GM21825 (cell line): ENCODE results near the gene C15orf61.

Source experiments
- ATAC-seq: cut with Tn5 transposase; IDR thresholded peaks from one replicate; pipeline ENCODE4 v1.9.1; 2021; ENCODE audit warnings: mild to moderate bottlenecking, moderate library complexity; ENCODE audit not compliant: unreplicated experiment

C15orf61 gene

GRCh38 chr15:67512933-67513714, 7.8 kb upstream of the C15orf61 start:
- ATAC-seq = no peak

GRCh38 chr15:67515090-67515489, 5.8 kb upstream of the C15orf61 start:
- ATAC-seq = no peak

GRCh38 chr15:67515557-67515956, 5.4 kb upstream of the C15orf61 start:
- no peak for ATAC-seq

GRCh38 chr15:67520321-67521028, 456 bp upstream of the C15orf61 start:
- ATAC-seq = no peak

- ATAC-seq = no peak
Observed at GRCh38 chr15:67521783-67522568, 1.0 kb downstream of the C15orf61 start.

GRCh38 chr15:67523330-67523729, 2.4 kb downstream of the C15orf61 start:
- ATAC-seq = no peak

GRCh38 chr15:67524235-67524634, 3.3 kb downstream of the C15orf61 start:
- ATAC-seq = no peak

GRCh38 chr15:67528513-67528912, 7.6 kb downstream of the C15orf61 start:
- no peak for ATAC-seq

- no peak for ATAC-seq
Observed at GRCh38 chr15:67531379-67531914, 10.5 kb downstream of the C15orf61 start.

GRCh38 chr15:67533873-67534272, 12.9 kb downstream of the C15orf61 start:
- no peak for ATAC-seq

- ATAC-seq = no peak
Observed at GRCh38 chr15:67534360-67534759, 13.4 kb downstream of the C15orf61 start.

GRCh38 chr15:67537771-67538170, 16.8 kb downstream of the C15orf61 start:
- ATAC-seq = no peak

GRCh38 chr15:67542420-67543347, 21.8 kb downstream of the C15orf61 start, which contains the start of gene MAP2K5:
MAP2K5 (plus strand) TSS chr15:67542703; CDS start chr15:67543336, 633 bp downstream.
- ATAC-seq = peak; percentile 45

GRCh38 chr15:67543348-67543718, 22.4 kb downstream of the C15orf61 start:
- ATAC-seq = no peak

GRCh38 chr15:67544475-67544874, 23.5 kb downstream of the C15orf61 start:
- ATAC-seq = no peak

- ATAC-seq = no peak
Observed at GRCh38 chr15:67545864-67546263, 24.9 kb downstream of the C15orf61 start.

- no peak for ATAC-seq
Observed at GRCh38 chr15:67547064-67547463, 26.1 kb downstream of the C15orf61 start.

- no peak for ATAC-seq
Observed at GRCh38 chr15:67547836-67548235, 26.9 kb downstream of the C15orf61 start.

GRCh38 chr15:67548236-67548852, 27.4 kb downstream of the C15orf61 start:
- ATAC-seq = no peak
